ENCODE results near the gene MPDU1. TPM values are rescaled to one million over a fixed set of nuclear protein-coding genes. Genes with fewer than 3 reads are reported as not detected.

The MPDU1 gene
- total and polyA plus RNA-seq, 2 of the 13 experiments (the other 11 are each of a cell fraction or from before 2014, with no cell fraction given): 112 to 167 TPM

DNA sequence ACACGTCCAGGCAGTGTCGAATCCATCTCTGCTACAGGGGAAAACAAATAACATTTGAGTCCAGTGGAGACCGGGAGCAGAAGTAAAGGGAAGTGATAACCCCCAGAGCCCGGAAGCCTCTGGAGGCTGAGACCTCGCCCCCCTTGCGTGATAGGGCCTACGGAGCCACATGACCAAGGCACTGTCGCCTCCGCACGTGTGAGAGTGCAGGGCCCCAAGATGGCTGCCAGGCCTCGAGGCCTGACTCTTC lies 11.4 kb upstream of the MPDU1 start (continued):
- TF ChIP-seq, protein P1, sequence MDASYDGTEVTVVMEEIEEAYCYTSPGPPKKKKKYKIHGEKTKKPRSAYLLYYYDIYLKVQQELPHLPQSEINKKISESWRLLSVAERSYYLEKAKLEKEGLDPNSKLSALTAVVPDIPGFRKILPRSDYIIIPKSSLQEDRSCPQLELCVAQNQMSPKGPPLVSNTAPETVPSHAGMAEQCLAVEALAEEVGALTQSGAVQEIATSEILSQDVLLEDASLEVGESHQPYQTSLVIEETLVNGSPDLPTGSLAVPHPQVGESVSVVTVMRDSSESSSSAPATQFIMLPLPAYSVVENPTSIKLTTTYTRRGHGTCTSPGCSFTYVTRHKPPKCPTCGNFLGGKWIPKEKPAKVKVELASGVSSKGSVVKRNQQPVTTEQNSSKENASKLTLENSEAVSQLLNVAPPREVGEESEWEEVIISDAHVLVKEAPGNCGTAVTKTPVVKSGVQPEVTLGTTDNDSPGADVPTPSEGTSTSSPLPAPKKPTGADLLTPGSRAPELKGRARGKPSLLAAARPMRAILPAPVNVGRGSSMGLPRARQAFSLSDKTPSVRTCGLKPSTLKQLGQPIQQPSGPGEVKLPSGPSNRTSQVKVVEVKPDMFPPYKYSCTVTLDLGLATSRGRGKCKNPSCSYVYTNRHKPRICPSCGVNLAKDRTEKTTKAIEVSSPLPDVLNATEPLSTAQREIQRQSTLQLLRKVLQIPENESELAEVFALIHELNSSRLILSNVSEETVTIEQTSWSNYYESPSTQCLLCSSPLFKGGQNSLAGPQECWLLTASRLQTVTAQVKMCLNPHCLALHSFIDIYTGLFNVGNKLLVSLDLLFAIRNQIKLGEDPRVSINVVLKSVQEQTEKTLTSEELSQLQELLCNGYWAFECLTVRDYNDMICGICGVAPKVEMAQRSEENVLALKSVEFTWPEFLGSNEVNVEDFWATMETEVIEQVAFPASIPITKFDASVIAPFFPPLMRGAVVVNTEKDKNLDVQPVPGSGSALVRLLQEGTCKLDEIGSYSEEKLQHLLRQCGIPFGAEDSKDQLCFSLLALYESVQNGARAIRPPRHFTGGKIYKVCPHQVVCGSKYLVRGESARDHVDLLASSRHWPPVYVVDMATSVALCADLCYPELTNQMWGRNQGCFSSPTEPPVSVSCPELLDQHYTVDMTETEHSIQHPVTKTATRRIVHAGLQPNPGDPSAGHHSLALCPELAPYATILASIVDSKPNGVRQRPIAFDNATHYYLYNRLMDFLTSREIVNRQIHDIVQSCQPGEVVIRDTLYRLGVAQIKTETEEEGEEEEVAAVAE (CRISPR knock-in tag; IDR thresholded peaks at IDR 0.05; ENCODE audit: borderline replicate concordance): no peak
- TF ChIP-seq TAF15 (IDR thresholded peaks at IDR 0.05; ENCODE audit: low read depth, low read length, poor library complexity, severe bottlenecking) (no peak), KLF9 (CRISPR knock-in tag; IDR thresholded peaks at IDR 0.05; ENCODE audit: low read depth) (no peak), ZFY (CRISPR knock-in tag; IDR thresholded peaks at IDR 0.05) (peak; percentile 94), MAZ (IDR thresholded peaks at IDR 0.05; ENCODE audit: borderline replicate concordance, low read depth, low read length) (no peak), MAZ (CRISPR knock-in tag; IDR thresholded peaks at IDR 0.05; ENCODE audit: low read depth) (peak; percentile 94), BRCA1 (CRISPR knock-in tag; IDR thresholded peaks at IDR 0.05) (peak; percentile 76; the same call in 1 of the 2 replicates), RELA (CRISPR knock-in tag; IDR thresholded peaks at IDR 0.05) (no peak), CHD2 (IDR thresholded peaks at IDR 0.05; ENCODE audit: low read depth, low read length) (no peak), ZNF660 (CRISPR knock-in tag; IDR thresholded peaks at IDR 0.05; ENCODE audit: borderline replicate concordance, low read depth) (no peak; the same call in 1 of the 2 replicates), ZNF333 (CRISPR knock-in tag; IDR thresholded peaks at IDR 0.05; ENCODE audit: borderline replicate concordance) (no peak), ELF4 (CRISPR knock-in tag; IDR thresholded peaks at IDR 0.05; ENCODE audit: borderline replicate concordance) (no peak), ZNF468 (CRISPR knock-in tag; IDR thresholded peaks at IDR 0.05) (no peak), ZNF747 (CRISPR knock-in tag; IDR thresholded peaks at IDR 0.05; ENCODE audit: borderline replicate concordance) (no peak), KLF6 (CRISPR knock-in tag; IDR thresholded peaks at IDR 0.05) (peak; percentile 91), ZNF570 (CRISPR knock-in tag; IDR thresholded peaks at IDR 0.05; ENCODE audit: borderline replicate concordance) (no peak), ZNF773 (CRISPR knock-in tag; IDR thresholded peaks at IDR 0.05; ENCODE audit: borderline replicate concordance) (no peak), NR3C1 (CRISPR knock-in tag; IDR thresholded peaks at IDR 0.05) (no peak), ZNF780A (CRISPR knock-in tag; IDR thresholded peaks at IDR 0.05) (no peak), ZNF891 (CRISPR knock-in tag; IDR thresholded peaks at IDR 0.05) (no peak; the same call in 1 of the 2 replicates), SMAD3 (CRISPR knock-in tag; IDR thresholded peaks at IDR 0.05) (no peak), GATAD1 (CRISPR knock-in tag; IDR thresholded peaks at IDR 0.05) (peak; percentile 87), BRD4 (CRISPR knock-in tag; IDR thresholded peaks at IDR 0.05) (no peak)
- TF ChIP-seq, protein P2, sequence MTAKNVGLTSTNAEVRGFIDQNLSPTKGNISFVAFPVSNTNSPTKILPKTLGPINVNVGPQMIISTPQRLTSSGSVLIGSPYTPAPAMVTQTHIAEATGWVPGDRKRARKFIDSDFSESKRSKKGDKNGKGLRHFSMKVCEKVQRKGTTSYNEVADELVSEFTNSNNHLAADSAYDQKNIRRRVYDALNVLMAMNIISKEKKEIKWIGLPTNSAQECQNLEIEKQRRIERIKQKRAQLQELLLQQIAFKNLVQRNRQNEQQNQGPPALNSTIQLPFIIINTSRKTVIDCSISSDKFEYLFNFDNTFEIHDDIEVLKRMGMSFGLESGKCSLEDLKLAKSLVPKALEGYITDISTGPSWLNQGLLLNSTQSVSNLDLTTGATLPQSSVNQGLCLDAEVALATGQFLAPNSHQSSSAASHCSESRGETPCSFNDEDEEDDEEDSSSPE (CRISPR knock-in tag; IDR thresholded peaks at IDR 0.05): peak; percentile 86
- TF ChIP-seq, protein P3, sequence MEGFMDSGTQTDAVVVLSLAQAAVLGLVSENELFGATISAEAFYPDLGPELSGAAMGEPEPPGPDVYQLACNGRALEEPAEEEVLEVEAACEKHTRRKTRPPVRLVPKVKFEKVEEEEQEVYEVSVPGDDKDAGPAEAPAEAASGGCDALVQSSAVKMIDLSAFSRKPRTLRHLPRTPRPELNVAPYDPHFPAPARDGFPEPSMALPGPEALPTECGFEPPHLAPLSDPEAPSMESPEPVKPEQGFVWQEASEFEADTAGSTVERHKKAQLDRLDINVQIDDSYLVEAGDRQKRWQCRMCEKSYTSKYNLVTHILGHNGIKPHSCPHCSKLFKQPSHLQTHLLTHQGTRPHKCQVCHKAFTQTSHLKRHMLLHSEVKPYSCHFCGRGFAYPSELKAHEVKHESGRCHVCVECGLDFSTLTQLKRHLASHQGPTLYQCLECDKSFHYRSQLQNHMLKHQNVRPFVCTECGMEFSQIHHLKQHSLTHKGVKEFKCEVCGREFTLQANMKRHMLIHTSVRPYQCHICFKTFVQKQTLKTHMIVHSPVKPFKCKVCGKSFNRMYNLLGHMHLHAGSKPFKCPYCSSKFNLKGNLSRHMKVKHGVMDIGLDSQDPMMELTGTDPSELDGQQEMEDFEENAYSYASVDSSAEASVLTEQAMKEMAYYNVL (CRISPR knock-in tag; IDR thresholded peaks at IDR 0.05; ENCODE audit: borderline replicate concordance): no peak
- TF ChIP-seq, protein P4, sequence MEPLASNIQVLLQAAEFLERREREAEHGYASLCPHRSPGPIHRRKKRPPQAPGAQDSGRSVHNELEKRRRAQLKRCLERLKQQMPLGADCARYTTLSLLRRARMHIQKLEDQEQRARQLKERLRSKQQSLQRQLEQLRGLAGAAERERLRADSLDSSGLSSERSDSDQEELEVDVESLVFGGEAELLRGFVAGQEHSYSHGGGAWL (CRISPR knock-in tag; IDR thresholded peaks at IDR 0.05): peak; percentile 87

Measured in HepG2 (cell line).